DLD1 (cell line): Measurements from ENCODE around the gene SDK2.

Experiments
- in situ Hi-C: cut with HindIII; loops from 2 replicates; pipeline ENCODE4 v1.10.0; 2017; ENCODE audit warnings: low sequenced_read_pairs

Gene SDK2

GRCh38 chr17:73644145-73645049 is at the start of gene SDK2:
Gene SDK2 (minus strand): TSS chr17:73644445. CDS start chr17:73644088, 357 bp downstream.
- in situ Hi-C loops = no loop called here

- in situ Hi-C loops = no loop called here
Measured at GRCh38 chr17:73693071-73693470, 48.8 kb upstream of the SDK2 start.

GRCh38 chr17:73691321-73691766 is 47.1 kb upstream of the SDK2 start:
- in situ Hi-C loops = no loop called here

- in situ Hi-C loops = no loop called here
Measured at GRCh38 chr17:73690676-73691075, 46.4 kb upstream of the SDK2 start.

- in situ Hi-C loops = no loop called here
Measured at GRCh38 chr17:73689596-73690275, 45.5 kb upstream of the SDK2 start.

GRCh38 chr17:73686961-73687360 is 42.7 kb upstream of the SDK2 start:
- in situ Hi-C loops = no loop called here

- in situ Hi-C loops = no loop called here
Measured at GRCh38 chr17:73686126-73686525, 41.9 kb upstream of the SDK2 start.

GRCh38 chr17:73684183-73684582 is 39.9 kb upstream of the SDK2 start:
- in situ Hi-C loops = no loop called here

- in situ Hi-C loops = no loop called here
Measured at GRCh38 chr17:73683771-73684170, 39.5 kb upstream of the SDK2 start.

- in situ Hi-C loops = no loop called here
Measured at GRCh38 chr17:73681946-73682345, 37.7 kb upstream of the SDK2 start.

GRCh38 chr17:73679476-73679875 is 35.2 kb upstream of the SDK2 start:
- in situ Hi-C loops = no loop called here

- in situ Hi-C loops = no loop called here
Measured at GRCh38 chr17:73678999-73679398, 34.8 kb upstream of the SDK2 start.

GRCh38 chr17:73669771-73670170 is 25.5 kb upstream of the SDK2 start:
- in situ Hi-C loops = no loop called here

GRCh38 chr17:73667181-73667959 is 23.1 kb upstream of the SDK2 start:
- in situ Hi-C loops = no loop called here

- in situ Hi-C loops = no loop called here
Measured at GRCh38 chr17:73663614-73664013, 19.4 kb upstream of the SDK2 start.

- in situ Hi-C loops = no loop called here
Measured at GRCh38 chr17:73660366-73660765, 16.1 kb upstream of the SDK2 start.

- in situ Hi-C loops = no loop called here
Measured at GRCh38 chr17:73658821-73659515, 14.7 kb upstream of the SDK2 start.

- in situ Hi-C loops = no loop called here
Measured at GRCh38 chr17:73657473-73658116, 13.3 kb upstream of the SDK2 start.

- in situ Hi-C loops = no loop called here
Measured at GRCh38 chr17:73654241-73654640, 10.0 kb upstream of the SDK2 start.

GRCh38 chr17:73653810-73654209 is 9.6 kb upstream of the SDK2 start:
- in situ Hi-C loops = no loop called here
